Thyroid gland (tissue), 4 donors: Measurements from ENCODE around the gene RNF151.
"Not testable (repeated sequence)": the region's sequence is repeated elsewhere in the genome, so short reads cannot be mapped to it uniquely, and the experiment has no call there.

Source experiments
- POLR2A ChIP-seq, 2 donors: fragments of 450-650 bp; IDR thresholded peaks; one replicate each; pipeline ENCODE4 v1.6.1; 2017; ENCODE audit warnings: antibody characterized with exemption in 2 of 2, mild to moderate bottlenecking in 2 of 2, moderate library complexity in 1 of 2
- TF ChIP-seq, protein P1 (sequence below), 6 experiments: fragments of 200-600 bp in 3 of 6; fragments of 450-650 bp in 3 of 6; sonication (generic) in 3 of 6; IDR thresholded peaks; one replicate each; pipeline ENCODE4 v1.5.1; 2016 to 2019; ENCODE audit warnings: antibody characterized with exemption in 6 of 6, mild to moderate bottlenecking in 2 of 6, inconsistent platforms in 1 of 6, moderate library complexity in 1 of 6

GRCh38 chr16:1957434-1958142 lies 9.1 kb upstream of the RNF151 start:
- not testable (repeated sequence) for TF ChIP-seq POLR2A (IDR thresholded peaks at IDR 0.05)
- TF ChIP-seq, protein P1, sequence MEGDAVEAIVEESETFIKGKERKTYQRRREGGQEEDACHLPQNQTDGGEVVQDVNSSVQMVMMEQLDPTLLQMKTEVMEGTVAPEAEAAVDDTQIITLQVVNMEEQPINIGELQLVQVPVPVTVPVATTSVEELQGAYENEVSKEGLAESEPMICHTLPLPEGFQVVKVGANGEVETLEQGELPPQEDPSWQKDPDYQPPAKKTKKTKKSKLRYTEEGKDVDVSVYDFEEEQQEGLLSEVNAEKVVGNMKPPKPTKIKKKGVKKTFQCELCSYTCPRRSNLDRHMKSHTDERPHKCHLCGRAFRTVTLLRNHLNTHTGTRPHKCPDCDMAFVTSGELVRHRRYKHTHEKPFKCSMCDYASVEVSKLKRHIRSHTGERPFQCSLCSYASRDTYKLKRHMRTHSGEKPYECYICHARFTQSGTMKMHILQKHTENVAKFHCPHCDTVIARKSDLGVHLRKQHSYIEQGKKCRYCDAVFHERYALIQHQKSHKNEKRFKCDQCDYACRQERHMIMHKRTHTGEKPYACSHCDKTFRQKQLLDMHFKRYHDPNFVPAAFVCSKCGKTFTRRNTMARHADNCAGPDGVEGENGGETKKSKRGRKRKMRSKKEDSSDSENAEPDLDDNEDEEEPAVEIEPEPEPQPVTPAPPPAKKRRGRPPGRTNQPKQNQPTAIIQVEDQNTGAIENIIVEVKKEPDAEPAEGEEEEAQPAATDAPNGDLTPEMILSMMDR (IDR thresholded peaks at IDR 0.05): not testable (repeated sequence)
